Activated naive CD4-positive, alpha-beta T cell treated with anti-CD3 and anti-CD28 coated beads, Interleukin-2, amount 50 U/mL, for 24 hours (primary cell): ENCODE measurements around the gene DDX25.

Experiments used
- H3K27ac Mint-ChIP-seq: one replicate; pipeline ENCODE4 v1.8.0; 2021; ENCODE audit warnings: mild to moderate bottlenecking, mixed read lengths
- H3K27me3 Mint-ChIP-seq: one replicate; pipeline ENCODE4 v1.8.0; 2021; ENCODE audit warnings: mixed read lengths
- H3K36me3 Mint-ChIP-seq: one replicate; pipeline ENCODE4 v1.8.0; 2021; ENCODE audit warnings: mixed read lengths
- H3K4me1 Mint-ChIP-seq: one replicate; pipeline ENCODE4 v1.8.0; 2021; ENCODE audit warnings: mixed read lengths
- H3K4me3 Mint-ChIP-seq: one replicate; pipeline ENCODE4 v1.8.0; 2021; ENCODE audit warnings: mild to moderate bottlenecking, mixed read lengths
- H3K9me3 Mint-ChIP-seq: one replicate; pipeline ENCODE4 v1.8.0; 2021; ENCODE audit warnings: mixed read lengths

Gene DDX25

DNA sequence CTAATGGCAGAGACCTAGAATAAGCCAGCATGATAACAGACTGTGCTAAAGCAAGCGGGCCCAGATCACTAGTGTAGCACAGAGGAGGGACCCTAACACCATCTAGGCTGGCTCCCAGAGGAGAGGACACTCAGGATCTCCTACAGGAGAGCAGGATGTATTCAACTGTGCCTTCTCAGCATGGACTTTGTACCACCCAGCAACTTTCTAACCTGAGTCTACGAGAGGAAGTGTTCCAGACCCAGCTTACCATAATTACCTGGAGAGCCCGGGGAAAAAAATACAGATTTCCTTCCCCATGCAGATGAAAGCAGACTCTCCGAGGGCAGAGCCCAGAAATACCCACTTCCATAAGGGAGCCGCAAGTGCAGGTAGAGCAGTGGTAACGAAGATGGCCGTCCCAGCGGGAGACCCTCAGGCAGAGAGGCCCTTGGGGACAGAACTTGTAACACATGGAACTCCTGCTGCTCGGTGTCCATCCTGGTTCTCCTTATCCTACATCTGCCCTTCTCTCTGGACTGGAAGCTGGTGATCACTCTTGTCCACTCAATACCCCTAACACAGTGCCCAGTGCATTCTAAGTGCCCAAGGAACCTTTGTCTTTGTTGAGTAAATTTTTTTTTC is 20.2 kb downstream of the DDX25 start:
- H3K9me3 Mint-ChIP-seq, result no peaks in the 10 kb centered on the region
- no peak overlapping the region for H3K4me3 Mint-ChIP-seq
- no peaks in the 10 kb centered on the region for H3K4me1 Mint-ChIP-seq
- no peak overlapping the region for H3K27ac Mint-ChIP-seq
- H3K27me3 Mint-ChIP-seq, result peaks cover 7% of the 10 kb centered on the region
- no peaks in the 10 kb centered on the region for H3K36me3 Mint-ChIP-seq

DNA sequence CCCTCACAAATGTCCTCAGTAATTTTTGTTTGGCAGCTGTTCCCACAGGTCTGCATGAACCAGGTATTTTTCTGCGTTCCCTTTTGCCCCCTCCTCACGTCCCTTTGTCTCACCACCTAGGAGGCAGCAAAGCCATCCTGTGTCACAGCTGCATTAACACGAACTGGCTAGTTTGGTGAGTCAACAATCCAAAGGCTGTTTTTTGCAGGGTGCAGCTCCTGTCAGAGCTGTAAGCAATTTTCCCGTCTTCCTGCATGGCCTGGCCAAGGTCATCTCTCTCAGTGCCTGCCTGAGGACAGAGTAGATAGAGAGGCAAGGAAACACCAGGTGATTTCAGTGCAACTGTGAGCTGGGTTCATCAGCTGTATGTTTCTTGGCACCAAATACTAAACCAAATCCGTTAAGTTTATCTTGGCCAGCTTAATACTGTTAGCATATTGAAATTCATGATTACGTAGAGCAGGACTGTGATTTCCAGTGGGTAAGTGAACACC is 21.0 kb downstream of the DDX25 start:
- H3K27me3 Mint-ChIP-seq, result peaks cover 5% of the 10 kb centered on the region
- H3K9me3 Mint-ChIP-seq, result no peaks in the 10 kb centered on the region
- no peaks in the 10 kb centered on the region for H3K4me1 Mint-ChIP-seq
- H3K36me3 Mint-ChIP-seq, result no peaks in the 10 kb centered on the region
- no peak overlapping the region for H3K4me3 Mint-ChIP-seq
- no peak overlapping the region for H3K27ac Mint-ChIP-seq

DNA sequence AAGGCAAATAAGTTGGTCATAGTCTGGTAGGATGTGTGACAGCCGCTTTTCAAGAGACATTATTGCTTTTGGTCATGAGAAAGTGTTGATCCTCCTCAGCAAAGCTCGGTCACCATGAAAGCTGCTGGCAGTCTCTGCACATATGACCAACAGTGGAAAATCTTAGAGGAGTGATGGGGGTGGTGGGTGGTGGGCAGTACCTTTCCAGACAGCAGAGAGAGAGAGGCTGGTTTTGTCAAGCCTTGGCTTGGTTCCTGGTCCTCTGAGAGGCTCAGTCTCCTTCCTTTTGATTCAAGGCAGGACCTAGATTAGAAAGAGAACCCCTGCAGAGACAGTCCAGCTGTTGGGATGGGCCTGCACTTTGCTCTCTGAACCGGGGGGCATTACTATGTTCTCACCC is 21.5 kb downstream of the DDX25 start:
- no peaks in the 10 kb centered on the region for H3K36me3 Mint-ChIP-seq
- peaks cover 5% of the 10 kb centered on the region for H3K27me3 Mint-ChIP-seq
- H3K4me1 Mint-ChIP-seq, result no peaks in the 10 kb centered on the region
- H3K9me3 Mint-ChIP-seq, result no peaks in the 10 kb centered on the region
- H3K27ac Mint-ChIP-seq, result no peak overlapping the region
- no peak overlapping the region for H3K4me3 Mint-ChIP-seq

DNA sequence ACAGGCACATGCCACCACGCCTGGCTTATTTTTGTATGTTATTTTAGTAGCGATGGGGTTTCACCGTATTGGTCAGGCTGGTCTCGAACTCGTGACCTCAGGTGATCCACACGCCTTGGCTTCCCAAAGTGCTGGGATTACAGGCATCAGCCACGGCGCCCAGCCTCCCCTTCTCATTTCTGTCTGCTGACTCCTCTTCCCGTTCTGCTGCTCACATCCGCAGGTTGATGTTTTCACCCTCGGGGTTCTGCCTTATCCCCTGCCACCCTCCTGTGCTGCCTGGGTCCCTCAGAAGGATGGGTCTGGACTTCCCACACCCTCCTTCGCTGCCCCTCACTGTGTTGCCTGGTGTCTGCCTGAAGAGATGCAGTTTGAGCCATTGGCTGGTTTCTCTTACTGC is 22.4 kb downstream of the DDX25 start:
- no peak overlapping the region for H3K4me3 Mint-ChIP-seq
- H3K36me3 Mint-ChIP-seq, result no peaks in the 10 kb centered on the region
- H3K27ac Mint-ChIP-seq, result peak overlapping the region; percentile 17
- H3K9me3 Mint-ChIP-seq, result no peaks in the 10 kb centered on the region
- H3K27me3 Mint-ChIP-seq, result peaks cover 5% of the 10 kb centered on the region
- no peaks in the 10 kb centered on the region for H3K4me1 Mint-ChIP-seq

DNA sequence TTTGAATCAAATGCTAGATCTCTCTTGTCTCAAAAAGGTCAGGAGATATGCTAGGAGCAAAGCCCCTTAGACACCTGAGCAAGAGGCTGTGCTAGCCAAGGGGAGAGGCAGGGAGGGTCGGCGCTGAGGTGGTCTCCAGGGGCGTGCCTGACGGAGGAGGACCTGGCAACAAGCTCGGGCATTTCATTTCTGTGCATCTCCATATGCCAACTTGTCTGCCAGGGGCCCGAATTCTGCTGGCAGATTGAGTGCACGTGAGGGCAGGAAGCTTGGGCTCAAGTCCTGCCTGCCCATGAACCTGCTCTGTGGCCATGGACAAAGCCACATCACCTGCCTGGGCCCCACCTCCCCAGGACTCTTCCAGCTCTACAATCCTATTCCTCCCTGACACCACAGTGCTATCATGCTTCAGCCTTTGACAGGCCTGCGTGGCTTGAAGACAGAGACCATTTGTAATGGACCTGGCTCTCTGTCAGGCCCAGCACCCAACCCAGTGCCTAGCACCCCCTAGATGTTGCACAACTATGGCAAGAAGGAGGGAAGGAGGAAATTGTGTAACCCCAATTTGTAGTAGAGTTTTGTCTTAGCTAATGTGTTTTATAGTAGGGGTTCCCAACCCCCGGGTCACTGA is 25.3 kb downstream of the DDX25 start:
- Mint-ChIP-seq H3K9me3 (no peaks in the 10 kb centered on the region), H3K27ac (no peak overlapping the region), H3K36me3 (no peaks in the 10 kb centered on the region), H3K27me3 (peaks cover 5% of the 10 kb centered on the region), H3K4me3 (no peak overlapping the region), H3K4me1 (no peaks in the 10 kb centered on the region)

DNA sequence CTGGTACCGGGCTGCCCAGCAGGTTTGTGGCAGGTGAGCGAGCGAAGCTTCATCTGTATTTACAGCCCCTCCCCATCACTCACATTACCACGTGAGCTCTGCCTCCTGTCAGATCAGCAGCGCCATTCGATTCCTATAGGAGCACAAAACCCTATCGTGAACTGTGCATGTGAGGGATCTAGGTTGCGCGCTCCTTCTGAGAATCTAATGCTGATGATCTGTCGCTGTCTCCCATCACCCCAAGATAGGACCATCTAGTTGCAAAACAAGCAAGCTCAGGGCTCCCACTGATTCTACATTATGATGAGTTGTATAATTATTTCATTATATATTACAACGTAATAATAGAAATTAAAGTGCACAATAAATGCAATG is 25.8 kb downstream of the DDX25 start:
- Mint-ChIP-seq H3K36me3 (no peaks in the 10 kb centered on the region), H3K4me1 (no peaks in the 10 kb centered on the region), H3K9me3 (no peaks in the 10 kb centered on the region), H3K27me3 (peaks cover 5% of the 10 kb centered on the region), H3K27ac (no peak overlapping the region), H3K4me3 (no peak overlapping the region)

DNA sequence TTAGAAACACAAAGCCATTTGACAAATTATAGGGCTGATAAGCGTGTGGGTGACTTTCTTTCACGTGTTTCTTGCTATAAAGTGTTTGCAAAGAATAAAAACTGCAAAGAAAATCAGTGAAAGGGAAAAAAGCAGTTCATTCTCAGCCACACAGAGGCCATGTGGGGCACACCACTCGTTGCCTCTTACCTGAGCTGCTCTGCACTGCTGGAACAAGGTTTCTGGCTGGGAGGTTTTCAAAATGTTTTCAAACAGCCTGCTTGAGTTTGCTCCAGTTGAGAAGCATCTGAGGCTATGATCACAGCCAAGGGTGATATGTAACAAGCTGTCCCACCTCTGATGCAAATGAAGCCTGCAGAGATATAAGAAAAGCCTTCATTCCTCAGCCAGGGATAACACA is 26.8 kb downstream of the DDX25 start:
- Mint-ChIP-seq H3K4me1 (no peaks in the 10 kb centered on the region), H3K27me3 (peaks cover 5% of the 10 kb centered on the region), H3K27ac (no peak overlapping the region), H3K9me3 (no peaks in the 10 kb centered on the region), H3K4me3 (no peak overlapping the region), H3K36me3 (no peaks in the 10 kb centered on the region)

DNA sequence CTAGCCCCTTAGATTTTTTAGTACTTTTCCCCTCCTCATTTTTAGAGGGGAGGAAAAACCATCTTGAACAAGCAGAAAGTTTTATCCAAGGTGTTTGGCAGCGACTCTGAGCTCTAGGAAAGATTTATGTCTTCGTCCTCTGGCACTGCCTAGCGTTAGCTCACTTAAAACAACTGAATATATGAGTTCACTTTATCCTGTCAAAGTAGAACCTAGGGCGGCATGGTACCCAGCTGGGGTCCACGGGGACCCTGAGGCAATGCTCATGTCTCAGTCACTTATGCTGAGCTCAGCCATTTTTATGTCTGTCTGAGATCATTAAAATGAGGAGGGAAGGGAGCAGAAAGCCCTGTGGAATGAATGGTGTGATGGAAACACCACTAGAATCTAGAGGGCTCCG is 27.4 kb downstream of the DDX25 start:
- Mint-ChIP-seq H3K27me3 (peaks cover 5% of the 10 kb centered on the region), H3K27ac (no peak overlapping the region), H3K36me3 (no peaks in the 10 kb centered on the region), H3K4me1 (no peaks in the 10 kb centered on the region), H3K9me3 (no peaks in the 10 kb centered on the region), H3K4me3 (no peak overlapping the region)

DNA sequence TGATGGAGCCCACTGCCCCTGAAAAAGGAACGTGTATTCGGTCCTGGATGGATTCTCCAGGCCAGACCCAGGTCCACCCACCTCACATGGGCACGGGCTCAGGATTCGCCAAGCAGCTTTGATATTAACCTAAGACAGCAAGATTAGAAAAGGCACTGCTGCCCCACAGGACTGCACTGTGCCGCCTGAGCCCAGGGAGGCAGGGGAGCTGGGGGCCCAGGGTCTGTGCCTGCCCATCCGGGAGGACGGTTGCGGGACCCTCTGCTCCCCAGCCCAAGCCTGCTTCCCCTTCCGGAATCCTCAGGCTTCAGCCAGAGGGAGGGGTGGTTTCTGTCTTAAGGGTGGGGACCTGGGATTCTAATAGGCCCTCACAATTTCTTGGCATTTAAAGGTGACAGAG is 28.0 kb downstream of the DDX25 start:
- no peak overlapping the region for H3K27ac Mint-ChIP-seq
- no peaks in the 10 kb centered on the region for H3K9me3 Mint-ChIP-seq
- peaks cover 3% of the 10 kb centered on the region for H3K27me3 Mint-ChIP-seq
- H3K4me3 Mint-ChIP-seq, result no peak overlapping the region
- H3K4me1 Mint-ChIP-seq, result no peaks in the 10 kb centered on the region
- H3K36me3 Mint-ChIP-seq, result no peaks in the 10 kb centered on the region

DNA sequence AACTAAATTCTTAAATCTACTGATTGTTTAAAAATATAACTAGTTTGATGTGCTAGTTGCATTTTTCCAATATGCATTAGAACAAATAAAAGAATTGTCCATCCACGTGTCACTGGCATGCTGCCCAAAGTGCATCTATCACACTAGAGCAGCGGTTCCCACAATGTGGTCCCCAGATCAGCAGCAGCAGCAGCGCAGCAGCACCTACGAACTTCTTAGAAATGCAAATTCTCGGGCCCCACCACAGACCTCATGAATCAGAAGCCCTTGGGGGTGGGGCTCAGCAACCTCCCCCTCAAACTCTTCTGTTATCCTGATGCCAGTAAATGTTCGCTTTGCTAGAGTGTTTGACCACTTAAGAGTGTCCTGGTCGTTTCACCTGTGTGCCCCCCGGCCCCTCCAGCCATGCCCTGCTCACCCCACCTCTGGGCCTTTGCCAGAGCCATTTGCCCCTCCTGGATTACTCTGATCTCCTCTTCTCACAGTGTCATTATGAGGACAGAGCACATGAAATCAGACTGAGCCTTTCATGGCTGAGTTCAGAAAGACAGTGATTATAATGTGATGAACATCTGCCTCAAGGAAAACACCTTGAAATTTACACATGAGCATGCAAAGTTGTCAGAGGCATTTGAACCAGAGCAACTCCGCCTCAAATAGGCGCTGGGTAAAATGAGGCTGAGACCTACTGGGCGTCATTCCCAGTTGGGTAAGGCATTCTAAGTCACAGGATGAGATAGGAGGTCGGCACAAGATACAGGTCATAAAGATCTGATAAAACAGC is 28.9 kb downstream of the DDX25 start:
- Mint-ChIP-seq H3K36me3 (no peaks in the 10 kb centered on the region), H3K4me1 (peaks cover 2% of the 10 kb centered on the region), H3K27me3 (peaks cover 3% of the 10 kb centered on the region), H3K4me3 (no peak overlapping the region), H3K27ac (no peak overlapping the region), H3K9me3 (no peaks in the 10 kb centered on the region)

DNA sequence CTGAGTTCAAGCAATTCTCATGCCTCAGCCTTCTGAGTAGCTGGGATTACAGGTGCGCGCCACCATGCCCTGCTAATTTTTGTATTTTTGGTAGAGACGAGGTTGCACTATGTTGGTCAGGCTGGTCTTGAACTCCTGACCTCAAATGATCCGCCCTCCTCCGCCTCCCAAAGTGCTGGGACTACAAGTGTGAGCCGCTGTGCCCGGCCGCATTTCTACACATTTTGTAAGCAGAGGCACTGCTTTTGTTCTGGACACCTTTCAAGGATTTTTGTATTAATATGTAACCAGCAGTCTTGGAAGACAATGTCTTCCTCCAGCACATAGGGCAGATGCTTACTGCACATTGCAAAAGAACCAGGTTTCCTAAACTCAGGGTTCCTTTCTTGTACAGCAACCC is 30.2 kb downstream of the DDX25 start:
- Mint-ChIP-seq H3K36me3 (no peaks in the 10 kb centered on the region), H3K9me3 (no peaks in the 10 kb centered on the region), H3K27ac (no peak overlapping the region), H3K4me3 (no peak overlapping the region), H3K4me1 (peaks cover 9% of the 10 kb centered on the region), H3K27me3 (no peaks in the 10 kb centered on the region)

DNA sequence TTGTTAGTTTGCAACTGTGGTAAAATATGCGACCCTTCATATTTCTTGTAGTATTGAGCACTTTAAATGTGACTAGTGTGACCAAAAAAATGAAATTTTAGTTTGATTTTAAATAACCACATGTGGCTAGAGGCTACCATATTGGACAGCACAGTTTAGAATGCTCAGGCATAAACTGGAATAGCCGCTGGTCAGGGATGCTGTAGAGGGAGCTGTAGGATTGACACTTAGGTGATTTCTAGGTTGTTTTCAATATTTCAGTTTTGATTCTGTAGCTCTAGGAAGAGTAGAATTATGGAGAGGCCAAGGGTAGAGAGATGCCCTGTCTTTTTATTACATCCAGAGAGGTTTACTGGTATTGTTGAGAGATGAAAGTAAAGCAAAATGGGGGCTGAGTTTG is 30.7 kb downstream of the DDX25 start:
- H3K36me3 Mint-ChIP-seq, result no peaks in the 10 kb centered on the region
- no peaks in the 10 kb centered on the region for H3K9me3 Mint-ChIP-seq
- no peaks in the 10 kb centered on the region for H3K27me3 Mint-ChIP-seq
- no peak overlapping the region for H3K27ac Mint-ChIP-seq
- H3K4me1 Mint-ChIP-seq, result peaks cover 9% of the 10 kb centered on the region
- no peak overlapping the region for H3K4me3 Mint-ChIP-seq

DNA sequence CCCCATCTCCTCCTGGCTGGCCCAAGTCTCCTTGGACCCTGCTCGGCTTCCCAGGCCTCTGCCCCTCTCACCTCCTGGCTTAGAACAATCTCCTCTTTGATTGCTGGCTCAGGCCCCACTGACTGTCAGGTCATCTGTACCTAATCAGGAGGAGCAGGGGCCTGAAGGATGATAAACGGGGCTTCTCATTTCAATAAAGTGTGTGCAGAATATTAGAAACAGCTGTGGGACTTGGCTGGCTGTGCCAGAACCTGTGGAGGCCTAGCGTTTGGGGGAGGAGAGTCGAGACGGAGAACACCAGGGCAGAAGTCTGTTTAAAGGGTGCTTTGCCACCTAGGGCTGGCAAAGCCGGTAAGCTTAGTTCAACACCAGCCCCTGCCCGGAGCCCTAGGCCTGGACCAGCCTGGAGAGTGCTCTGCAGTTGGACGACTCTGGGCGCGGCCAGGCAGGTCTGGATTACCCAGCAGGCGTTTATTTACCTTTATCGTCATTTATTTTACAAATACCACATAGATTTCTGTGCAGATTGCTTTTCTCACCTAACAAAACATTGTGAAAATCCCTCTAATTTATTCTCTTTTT is 31.4 kb downstream of the DDX25 start:
- H3K4me3 Mint-ChIP-seq, result no peak overlapping the region
- H3K27ac Mint-ChIP-seq, result no peak overlapping the region
- no peaks in the 10 kb centered on the region for H3K9me3 Mint-ChIP-seq
- H3K36me3 Mint-ChIP-seq, result no peaks in the 10 kb centered on the region
- peaks cover 9% of the 10 kb centered on the region for H3K4me1 Mint-ChIP-seq
- no peaks in the 10 kb centered on the region for H3K27me3 Mint-ChIP-seq

DNA sequence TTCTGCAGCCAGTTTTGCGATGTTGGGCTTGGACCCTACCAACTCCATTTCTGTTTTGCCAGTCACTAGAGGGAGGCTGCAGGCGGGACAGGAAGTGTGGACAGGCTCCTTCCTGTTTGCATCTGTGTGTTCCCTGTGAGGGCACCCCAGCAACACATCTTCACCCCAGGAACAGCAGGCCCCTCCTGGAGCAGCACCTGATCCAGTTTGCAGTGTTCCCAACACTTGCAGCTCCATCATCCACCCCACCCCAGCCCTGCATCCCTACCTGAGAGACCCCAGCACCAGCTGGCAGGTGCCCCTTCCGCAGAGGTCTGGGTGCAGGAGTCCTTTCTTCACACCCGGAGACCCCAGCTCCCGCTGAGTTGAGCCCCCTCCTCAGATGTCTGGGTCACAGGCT is 34.1 kb downstream of the DDX25 start:
- Mint-ChIP-seq H3K4me1 (peaks cover 17% of the 10 kb centered on the region), H3K36me3 (no peaks in the 10 kb centered on the region), H3K27ac (no peak overlapping the region), H3K27me3 (no peaks in the 10 kb centered on the region), H3K9me3 (no peaks in the 10 kb centered on the region), H3K4me3 (no peak overlapping the region)

DNA sequence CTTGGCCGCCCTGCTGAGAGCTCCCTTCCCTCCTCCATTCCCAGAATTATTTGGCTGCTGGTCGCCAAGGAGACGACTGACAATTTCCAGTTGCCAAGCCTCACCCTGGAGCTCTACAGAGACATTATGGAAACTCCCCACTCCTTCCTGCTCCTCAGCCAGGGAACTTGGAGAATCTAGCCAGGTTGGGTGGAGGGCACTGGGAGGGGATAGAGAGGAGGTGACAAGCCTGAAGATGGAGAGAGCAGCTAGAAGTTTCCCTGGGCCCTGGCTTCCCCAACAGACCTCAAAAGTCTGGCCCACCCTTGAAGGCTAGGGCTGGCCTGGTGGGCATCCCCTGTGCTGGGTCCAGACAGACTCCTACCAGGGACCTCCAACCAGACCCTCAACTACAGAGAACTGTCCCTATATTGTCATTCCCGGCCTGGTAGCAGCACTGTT is 34.8 kb downstream of the DDX25 start:
- Mint-ChIP-seq H3K4me1 (peaks cover 17% of the 10 kb centered on the region), H3K27ac (no peak overlapping the region), H3K27me3 (no peaks in the 10 kb centered on the region), H3K4me3 (no peak overlapping the region), H3K9me3 (no peaks in the 10 kb centered on the region), H3K36me3 (no peaks in the 10 kb centered on the region)

DNA sequence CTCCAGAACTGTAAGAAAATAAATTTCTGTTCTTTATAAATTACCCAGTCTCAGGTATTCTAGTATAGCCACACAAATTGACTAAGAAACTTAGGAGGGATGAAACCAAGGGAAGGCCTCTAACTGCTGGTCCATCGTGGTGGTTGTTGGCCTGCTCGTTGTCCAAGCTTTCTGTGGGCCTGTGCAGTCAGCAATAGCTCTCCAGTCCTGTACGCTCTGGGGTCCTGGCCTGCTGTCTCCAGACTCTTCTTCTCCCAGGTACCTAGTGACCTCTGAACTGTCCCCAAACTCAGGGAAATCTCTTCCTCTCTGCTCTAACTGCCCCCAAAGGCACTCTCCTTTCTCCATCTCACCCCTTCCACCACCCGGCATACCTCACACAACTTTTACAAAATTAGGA is 35.8 kb downstream of the DDX25 start:
- Mint-ChIP-seq H3K4me1 (peaks cover 17% of the 10 kb centered on the region), H3K27me3 (no peaks in the 10 kb centered on the region), H3K27ac (no peak overlapping the region), H3K4me3 (no peak overlapping the region), H3K9me3 (no peaks in the 10 kb centered on the region), H3K36me3 (no peaks in the 10 kb centered on the region)
